CD4-positive, alpha-beta T cell treated with Interleukin-1 beta for 1 hour (primary cell): ENCODE data around the gene SPINT2.
"Not testable (repeated sequence)": the region's sequence is repeated elsewhere in the genome, so short reads cannot be mapped to it uniquely, and the experiment has no call there.

Source experiments
- DNase-seq, 2 donors: peaks; one replicate each; pipeline ENCODE4 v3.0.0-alpha.2; 2020 to 2022

SPINT2 gene, protein sequence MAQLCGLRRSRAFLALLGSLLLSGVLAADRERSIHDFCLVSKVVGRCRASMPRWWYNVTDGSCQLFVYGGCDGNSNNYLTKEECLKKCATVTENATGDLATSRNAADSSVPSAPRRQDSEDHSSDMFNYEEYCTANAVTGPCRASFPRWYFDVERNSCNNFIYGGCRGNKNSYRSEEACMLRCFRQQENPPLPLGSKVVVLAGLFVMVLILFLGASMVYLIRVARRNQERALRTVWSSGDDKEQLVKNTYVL

DNA sequence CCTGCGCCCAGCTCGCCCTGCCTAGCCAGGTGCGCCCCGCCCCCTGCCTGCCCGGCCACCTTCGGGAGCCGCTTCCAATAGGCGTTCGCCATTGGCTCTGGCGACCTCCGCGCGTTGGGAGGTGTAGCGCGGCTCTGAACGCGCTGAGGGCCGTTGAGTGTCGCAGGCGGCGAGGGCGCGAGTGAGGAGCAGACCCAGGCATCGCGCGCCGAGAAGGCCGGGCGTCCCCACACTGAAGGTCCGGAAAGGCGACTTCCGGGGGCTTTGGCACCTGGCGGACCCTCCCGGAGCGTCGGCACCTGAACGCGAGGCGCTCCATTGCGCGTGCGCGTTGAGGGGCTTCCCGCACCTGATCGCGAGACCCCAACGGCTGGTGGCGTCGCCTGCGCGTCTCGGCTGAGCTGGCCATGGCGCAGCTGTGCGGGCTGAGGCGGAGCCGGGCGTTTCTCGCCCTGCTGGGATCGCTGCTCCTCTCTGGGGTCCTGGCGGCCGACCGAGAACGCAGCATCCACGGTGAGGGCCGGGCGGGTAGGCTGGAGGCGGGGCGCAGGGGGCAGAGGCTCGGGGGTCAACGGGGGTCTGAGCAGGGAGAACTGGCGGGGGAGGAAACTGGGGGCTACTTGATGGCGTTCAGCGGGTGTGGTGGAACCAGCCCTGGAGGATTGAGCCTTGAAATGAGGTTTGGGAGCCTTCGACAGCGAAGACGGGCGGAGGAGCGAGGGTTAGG lies at the start of gene SPINT2:
SPINT2 (plus strand) TSS at position 88 of the 727 bp plus-strand sequence; CDS start at position 408, 320 bp downstream.
- DNase-seq, result peak in 1 of 2 donors; percentile 74

DNA sequence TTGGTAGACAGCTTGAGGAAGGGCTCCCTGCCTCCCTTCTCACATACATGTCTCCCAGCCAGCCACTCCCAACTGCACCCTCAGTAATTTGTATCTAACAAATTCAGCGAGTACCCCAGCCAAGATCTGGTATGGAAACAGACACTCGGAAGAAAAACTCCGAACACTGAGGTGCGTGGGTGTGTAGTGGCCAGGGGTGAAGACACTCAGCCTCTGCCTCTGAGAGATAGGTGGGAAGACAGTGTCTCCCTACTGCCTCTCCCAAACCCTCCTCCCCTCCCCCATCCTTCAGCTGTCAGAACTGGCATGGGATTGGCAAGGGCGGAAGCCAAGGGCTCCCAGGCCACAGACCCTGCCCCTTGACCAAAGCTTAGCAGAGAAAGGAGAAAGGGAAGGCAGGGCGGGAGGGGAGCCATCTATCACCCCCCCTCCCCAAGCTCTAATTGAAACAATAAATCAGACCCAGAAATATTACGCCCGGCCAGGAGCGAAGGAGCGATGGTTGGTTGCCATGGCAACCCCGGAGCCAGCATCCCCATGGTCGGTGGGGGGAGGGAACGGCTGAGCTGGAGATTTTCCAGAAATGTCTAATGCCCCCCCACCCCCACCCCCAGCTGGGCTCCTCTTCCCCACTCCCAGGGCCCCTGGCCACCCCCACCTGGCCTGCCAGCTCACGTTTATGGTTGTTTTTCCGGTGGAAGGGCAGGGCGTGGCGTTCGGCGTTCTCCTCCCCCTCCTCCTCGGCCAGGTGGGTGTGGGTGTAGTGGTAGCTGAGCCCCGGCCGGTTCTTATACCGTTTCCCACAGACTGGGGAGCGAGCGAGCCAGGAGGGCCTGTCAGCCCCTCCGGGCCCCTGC lies 47.4 kb upstream of the SPINT2 start:
- DNase-seq, result no peak

DNA sequence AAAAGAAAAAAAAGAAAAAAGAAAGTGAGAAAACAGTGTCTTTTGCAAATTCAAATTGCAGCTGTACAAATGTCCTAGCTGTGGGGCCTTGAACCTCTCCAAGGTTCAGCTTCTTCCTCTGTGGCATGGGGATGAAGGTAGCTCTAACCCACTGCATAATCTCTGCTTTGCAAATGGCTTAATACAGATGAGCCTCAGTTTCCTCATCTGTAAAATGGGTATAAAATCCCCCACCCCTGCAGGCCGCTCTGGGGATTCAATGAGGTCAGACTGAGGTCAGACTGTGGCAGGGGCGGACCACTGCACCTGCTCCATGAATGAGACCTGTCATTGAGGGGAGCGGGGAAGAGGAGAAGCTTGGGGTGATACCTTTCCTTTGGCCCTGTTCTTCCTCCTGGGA lies 46.2 kb upstream of the SPINT2 start:
- DNase-seq, result no peak

DNA sequence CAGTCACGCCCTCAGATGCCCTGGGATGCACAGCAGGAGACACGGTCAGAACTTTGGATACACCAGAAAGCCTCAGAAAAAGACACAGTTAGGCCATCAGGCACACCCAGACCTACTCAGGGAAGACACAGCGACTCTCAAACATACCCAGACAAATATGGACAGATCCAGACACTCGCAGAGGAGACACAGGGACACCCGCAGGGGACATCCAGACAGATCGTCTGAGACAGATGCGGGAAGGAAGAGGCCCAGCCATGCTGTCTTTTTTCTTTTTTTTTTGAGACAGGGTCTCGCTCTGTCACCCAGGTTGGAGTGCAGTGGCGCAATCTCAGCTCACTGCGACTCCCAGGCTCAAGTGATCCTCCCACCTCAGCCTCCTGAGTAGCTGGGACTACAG lies 45.2 kb upstream of the SPINT2 start:
- DNase-seq, result no peak

DNA sequence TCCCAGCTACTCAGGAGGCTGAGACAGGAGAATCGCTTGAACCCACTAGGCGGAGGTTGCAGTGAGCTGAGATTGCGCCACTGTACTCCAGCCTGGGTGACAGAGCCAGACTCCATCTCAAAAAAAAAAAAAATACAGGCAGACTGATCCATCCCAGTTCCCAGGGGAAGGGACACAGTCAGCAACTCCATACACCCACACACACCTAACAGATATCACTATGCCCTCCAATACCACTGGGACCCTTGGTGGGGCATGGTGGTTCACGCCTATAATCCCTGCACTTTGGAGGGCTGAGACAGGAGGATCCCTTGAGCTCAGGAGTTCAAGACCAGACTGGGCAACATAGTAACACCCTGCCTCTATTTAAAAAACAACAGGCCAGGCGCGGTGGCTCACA lies 43.0 kb upstream of the SPINT2 start:
- DNase-seq, result no peak

DNA sequence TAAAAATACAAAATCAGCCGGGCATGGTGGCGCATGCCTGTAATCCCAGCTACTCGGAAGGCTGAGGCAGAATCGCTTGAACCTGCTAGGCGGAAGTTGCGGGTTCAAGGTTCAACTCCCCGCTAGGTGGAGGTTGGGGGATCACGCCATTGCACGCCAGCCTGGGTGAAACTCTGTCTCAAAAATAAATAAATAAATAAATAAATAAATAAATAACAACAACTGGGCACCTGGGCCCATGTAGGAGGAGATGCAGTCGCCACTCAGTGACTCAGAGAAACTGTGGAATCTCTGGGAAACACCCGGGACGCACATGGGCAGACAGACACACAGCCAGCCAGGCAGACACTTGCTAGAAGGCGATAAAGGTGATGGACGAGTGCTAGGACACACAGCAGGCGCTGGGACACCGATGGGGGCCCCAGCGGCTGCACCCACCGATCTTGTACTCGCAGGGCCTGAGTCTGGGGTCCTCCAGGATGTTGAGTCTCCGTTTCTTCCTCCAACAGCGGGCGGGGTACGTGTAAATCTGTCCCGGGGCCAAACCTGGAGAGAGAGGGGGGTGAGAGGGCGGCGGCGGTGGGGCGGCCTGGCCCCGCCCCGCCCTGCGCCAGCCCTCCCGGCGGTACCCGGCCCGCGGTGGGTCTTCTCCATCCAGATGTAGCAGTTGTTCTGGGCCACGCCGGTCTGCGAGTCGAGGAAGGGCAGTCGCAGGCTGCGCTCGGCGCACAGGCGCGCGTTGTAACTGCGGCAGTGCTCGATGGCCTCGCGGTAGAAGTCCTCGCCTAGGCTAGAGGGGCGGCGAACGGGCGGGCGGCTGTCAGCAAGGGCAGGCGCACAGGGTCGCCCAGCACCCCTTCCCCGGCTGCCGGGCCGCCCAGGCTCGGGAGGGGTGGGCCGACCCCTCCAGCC lies 42.2 kb upstream of the SPINT2 start:
- DNase-seq, result no peak

DNA sequence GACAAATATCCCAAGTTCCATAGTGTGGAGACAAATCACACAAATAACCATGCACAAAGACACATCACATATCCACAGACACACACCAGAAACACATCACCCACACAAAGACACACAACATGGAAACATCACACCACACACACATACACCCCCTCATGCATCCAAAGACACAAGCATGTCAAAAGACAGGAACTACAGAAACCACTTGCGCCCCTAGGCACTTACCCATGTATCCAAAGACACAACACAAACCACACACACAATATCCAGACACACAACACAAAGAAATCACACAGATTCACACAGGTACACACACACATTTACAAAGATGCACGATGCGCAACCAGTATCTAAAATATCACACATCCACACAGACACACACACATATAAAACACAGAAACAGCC lies 41.3 kb upstream of the SPINT2 start:
- DNase-seq, result no peak

DNA sequence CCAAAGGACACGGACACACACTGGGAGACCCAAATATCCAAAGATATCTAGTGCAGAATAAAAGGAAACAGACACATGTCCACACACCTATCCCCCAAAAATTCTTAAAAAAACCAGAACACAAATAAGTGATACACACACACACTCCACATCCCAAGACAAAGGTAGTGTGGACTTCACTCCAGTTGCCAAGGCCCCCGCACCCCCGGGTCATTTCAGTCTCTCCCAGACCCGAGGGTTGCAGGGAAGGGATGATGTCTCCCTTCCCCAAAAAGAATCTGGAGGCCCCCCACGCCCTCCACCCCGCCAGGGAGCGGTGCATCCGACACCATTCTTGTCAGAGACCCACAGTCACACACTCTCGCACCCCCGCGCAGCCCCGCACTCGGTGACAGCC lies 40.8 kb upstream of the SPINT2 start:
- no peak for DNase-seq

DNA sequence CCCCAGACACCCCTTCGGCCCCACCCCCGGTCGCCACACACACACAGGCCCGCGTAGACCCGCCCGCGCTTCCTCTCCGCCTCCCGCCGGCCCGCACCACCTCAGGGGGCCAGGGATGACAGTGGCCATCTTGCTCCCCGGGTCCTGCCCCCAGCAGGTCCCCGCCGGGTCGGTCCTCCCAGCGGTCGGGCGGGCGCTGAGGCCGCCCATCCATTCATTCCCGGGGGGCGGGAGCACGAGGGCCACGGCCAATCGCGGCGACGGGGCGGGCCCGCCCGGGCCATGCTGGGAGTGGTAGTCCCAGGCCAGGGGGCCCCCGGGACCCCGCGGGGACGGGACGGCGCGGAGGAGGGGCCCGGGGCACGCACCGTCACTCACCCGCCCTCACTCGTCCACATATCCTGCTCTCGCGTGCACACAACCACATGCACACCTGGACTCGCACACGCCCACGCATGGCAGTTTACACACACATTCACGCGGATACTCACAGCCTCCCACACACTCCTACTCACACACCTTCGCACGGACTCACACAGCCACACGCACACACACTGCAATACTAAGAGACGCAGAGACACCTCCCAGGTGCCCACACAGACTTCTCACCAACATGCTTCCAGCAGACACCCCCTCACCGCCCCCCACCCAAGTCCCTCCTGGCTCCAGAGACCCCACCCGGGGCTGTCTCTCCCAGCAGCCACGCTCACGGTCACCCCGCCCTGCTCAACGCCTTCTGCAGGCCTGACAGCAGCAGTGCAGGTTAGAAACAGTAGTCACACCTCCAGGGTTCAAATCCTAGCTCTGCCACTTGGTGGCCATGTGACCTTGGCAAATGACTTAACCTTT lies 40.1 kb upstream of the SPINT2 start, which contains the start of gene DPF1:
DPF1 (minus strand) TSS at position 209 of the 849 bp plus-strand sequence; CDS start at position 129, 80 bp downstream.
- DNase-seq, result peak; percentile 43 to 45

DNA sequence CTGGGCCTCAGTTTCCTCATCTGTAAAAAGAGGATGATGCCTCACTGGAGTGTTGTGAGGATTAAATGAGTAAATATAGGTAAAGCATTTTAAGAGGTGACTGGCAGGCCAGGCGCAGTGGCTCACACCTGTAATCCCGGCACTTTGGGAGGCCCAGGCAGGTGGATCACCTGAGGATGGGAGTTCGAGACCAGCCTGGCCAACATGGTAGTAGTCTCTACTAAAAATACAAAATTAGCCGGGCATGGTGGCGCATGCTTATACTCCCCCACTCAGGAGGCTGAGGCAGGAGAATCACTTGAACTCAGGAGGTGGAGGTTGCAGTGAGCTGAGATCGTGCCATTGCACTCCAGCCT lies 39.5 kb upstream of the SPINT2 start:
- DNase-seq, result not testable (repeated sequence)

DNA sequence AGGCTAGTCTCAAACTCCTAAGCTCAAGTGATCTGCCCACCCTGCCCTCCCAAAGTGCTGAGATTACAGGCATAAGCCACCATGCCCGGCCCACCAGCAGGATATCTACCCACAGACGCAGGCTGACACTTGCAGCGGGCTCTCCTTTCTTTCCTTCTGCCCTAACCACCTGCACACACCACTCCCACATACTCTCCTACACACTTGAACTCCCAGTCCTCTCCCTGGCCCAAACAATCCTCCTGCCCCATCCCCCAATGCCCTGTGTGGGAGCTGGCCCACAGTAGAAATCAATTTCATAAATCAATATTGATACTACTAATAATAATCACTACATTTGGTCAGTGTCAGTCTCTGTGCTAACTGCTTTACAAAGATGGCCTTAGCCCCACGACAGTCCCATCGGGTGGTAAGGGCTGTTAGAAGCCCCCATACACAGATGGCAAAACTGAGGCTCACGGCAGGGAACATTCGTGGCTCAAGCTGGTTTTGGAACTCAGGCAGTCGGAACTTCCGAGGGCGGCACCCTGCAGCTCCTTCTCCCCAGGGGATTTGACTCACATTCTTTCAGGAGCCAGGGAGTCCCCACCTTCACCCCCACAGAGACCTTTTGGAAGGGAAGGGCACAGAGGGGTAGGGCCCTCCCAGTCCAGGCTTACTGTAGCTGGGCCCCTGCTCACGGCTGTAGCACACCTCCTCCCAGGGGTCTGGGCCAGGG lies 36.9 kb upstream of the SPINT2 start:
- no peak for DNase-seq

DNA sequence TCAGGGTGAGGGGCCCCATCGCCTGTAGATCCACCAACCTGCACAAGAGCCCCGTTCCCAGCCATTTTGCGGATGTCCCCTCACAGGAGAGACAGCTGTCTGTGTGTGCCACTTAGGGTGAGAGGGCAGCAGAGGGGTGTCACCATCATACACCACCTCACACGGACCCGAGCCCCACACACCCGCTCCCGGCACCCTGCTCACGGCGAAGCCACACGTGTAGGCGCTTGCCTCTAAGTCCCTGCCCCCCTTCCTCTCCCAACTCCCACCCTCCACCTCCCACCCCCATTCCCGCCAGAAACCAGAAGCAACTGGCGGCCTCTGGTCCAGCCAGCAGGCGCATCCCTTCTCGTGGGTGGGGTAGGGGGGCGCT lies 36.4 kb upstream of the SPINT2 start:
- no peak for DNase-seq

DNA sequence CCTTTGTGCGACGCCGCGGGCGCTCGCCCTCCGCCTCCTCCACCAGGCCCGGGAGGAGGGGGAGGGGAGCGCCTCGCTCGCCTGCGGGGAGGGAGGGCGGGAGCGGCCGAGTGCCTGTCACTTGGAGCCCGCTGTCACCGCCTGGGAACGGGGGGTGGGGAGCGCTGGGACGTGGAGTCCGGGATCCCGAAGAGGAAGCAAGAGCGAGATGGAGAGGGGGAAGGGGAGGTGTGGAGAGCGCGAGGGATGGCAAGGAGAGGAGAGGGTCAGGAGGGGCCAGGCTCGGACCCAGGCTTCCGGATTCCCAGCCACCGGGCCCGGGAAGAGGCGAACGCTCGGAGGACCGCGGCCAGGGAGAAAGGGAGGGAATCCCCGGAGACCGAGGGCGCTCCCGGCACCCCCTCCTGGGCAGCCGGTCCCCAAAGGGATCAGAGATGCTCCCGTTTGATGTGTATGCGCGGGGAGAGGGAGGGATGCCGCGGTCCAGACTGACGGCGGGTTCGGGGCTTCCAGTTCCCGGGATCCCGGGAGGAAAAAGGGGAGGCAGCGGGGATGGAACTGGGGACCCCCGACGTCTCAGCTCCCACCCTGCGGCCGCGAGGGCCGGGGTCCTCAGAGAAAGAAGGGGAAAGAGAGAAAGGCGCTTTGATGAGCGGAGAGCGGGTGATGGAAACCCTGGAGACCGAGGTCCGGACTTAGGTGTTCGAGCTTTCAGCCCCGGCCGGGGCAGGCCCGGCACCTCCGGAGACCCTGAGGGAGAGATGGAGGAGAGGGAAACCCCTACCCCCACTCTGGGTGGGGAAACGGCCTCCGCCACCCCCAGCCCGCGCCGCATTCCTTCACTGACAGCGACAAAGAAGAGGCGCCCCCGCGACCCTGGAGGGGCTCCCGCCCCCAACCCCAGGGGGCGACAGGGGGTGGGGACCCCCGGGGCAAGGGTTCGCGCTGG lies 35.6 kb upstream of the SPINT2 start:
- no peak for DNase-seq

DNA sequence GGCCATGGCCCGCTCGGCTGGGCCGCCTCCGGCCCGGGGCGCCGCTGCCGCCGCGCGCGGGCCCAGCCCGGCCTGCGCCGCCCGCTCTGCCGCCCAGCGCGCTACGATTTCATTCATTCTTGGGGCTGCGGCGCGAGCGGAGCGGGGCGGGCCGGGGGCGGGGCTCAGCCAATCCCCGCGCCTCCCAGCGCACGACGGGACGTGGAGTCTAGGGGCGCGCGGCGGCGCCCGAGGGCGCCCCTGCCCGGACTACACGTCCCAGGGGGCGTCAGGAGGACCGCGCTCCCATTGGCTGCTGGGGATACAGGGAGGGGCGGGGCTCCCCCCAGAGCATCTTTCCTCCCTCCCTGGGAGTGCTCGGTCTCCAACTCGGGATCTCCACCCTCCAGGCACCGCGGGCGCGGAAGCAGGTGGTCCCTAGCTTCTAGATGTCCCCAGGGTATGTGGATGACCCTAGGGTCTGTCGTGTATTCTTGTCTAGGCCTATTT lies 34.7 kb upstream of the SPINT2 start:
- peak; percentile 71 to 74 for DNase-seq

DNA sequence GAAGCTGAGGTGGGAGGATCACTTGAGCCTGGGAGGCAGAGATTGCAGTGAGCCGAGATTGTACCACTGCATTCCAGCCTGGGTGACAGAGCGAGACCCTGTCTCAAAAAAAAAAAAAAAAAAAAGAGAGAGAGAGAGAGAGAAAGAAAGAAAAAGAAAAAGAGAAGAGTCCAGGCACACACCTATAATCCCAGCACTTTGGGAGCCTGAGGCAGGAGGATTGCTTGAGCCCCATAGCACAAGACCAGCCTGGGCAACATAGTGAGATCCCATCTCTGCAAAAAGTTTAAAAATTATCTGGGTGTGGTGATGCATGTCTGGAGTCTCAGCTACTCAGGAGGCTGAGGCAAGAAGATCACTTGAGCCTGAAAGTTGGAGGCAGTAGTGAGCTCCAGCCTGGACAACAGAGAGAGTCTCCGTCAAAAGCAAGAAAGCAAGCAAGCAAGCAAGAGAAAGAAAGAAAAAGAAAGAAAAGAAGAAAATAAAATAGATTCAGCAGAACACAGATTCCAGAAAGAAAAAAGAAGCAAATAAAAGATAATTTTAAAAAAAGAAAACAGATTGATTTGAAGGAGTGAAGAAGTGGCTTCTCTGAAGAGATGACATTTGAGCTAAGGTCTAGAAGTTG lies 33.8 kb upstream of the SPINT2 start:
- DNase-seq, result not testable (repeated sequence)

DNA sequence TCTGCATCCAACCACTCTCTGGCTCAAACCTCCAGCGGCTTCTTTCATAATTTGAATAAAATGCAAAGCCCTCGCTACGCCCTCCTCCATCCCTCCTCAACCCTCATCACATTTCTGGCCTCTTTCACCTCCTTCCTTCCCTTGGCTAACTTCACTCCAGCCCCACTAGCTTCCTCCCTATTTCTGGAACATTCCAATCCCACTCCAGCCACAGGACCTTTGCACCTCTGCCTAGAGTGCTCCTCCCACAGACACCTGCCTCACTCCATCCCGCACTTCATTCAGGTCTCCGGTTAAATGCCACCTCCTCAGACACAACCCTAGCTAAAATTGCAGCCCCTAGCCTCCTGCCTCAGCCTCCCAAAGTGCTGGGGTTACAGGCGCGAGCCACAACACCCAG lies 32.5 kb upstream of the SPINT2 start:
- no peak for DNase-seq

DNA sequence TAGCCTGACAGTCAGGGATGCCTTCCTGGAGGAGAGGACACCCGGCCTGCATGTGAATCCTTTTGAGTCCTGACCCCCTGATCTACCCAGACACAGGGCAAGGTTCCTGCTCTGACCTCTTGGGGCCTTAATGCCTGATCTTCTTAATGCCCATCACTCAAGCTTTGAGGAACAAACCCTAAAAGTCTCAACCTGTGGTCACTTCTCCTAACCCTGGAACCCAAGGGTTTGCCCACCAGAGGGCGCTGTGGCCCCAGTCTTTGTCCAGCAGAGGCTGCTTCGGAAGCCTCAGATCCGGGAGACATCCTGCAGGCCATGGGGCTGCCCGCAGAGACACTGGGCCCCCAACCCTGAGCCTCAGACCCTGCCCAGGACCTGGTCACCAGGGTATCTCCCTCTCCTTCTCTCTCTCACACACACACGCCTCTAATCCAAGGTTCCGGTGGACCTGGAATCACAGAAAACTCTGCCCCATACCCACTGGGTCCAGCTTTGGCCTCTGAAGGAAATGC lies 30.6 kb upstream of the SPINT2 start:
- peak; percentile 70 to 71 for DNase-seq

DNA sequence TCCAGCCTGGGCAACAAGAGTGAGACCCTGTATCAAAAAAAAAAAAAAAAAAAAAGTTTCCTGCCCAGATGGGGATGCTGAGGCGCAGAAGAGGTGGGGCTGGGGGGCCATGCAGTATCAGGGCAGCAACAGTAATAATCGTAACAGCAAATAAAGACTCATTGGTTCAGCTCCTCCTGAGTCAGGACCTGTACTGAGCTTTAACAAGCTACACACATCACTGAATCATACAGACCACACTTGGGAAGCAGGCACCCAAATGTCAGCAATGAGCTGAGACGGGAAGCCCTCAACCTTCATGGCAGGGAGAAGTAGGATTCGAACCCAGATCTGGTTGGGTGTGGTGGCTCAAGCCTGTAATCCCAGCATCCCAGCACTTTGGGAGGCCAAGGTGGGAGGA lies 29.8 kb upstream of the SPINT2 start:
- no peak for DNase-seq

DNA sequence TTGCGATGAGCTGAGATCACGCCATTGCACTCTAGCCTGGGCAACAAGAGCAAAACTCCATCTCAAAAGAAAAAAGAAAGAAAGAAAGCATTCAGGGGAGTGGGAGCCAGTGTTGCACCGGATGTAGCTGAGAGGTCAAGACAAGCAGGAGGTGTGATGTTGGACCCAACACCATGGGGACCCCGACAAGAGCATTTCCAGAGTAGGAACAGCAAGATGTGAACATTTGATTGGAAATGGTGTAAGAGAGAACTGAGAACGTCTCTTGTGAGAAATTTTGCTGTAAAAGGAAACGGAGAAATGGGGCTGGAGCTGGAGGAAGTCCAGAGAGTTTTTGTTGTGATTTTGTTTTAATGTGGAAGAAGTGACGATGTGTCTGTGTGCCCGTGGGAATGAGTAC lies 24.6 kb upstream of the SPINT2 start:
- DNase-seq, result no peak
